ENCODE measurements around the gene SLC25A38. TPM values are rescaled to one million over a fixed set of nuclear protein-coding genes. Genes with fewer than 3 reads are reported as not detected.
A peak's percentile ranks its signal among the peaks of the same experiment; 100 is the strongest.

SLC25A38 gene
- total RNA-seq, 4 donors from 2014 or later = 20.3 to 45.7 (median 36.1) TPM

GRCh38 chr3:39427506-39427905 is 44.3 kb downstream of the SLC25A38 start:
- TF ChIP-seq EP300 (IDR thresholded peaks at IDR 0.05) = no peak
- no peak overlapping the region for H3K27ac ChIP-seq (replicated peaks in 1 of 4)
- H3K9me3 ChIP-seq = no peaks in the 10 kb centered on the region
- 77% methylated on average over 1 of the region's 1 CpG for WGBS
- H3K36me3 ChIP-seq = no peaks in the 10 kb centered on the region
- peaks cover 0 to 11% (median 0%) of the 10 kb centered on the region in 4 donors for H3K27me3 ChIP-seq
- intact Hi-C loops (cut with DNase I) = no loop called here
- H3K4me3 ChIP-seq = no peak overlapping the region
- peaks cover 0 to 4% (median 0%) of the 10 kb centered on the region in 4 donors for H3K4me1 ChIP-seq
- no peak for DNase-seq (ENCODE audit: extremely low spot score)

GRCh38 chr3:39428745-39429201 is 45.6 kb downstream of the SLC25A38 start:
- H3K36me3 ChIP-seq = no peaks in the 10 kb centered on the region
- H3K9me3 ChIP-seq = no peaks in the 10 kb centered on the region
- H3K27ac ChIP-seq (replicated peaks in 1 of 4) = peak overlapping the region in 2 of 4 donors; percentile 30 to 48
- DNase-seq (ENCODE audit: extremely low spot score) = no peak
- 48% methylated on average over 18 of the region's 22 CpGs for WGBS
- TF ChIP-seq, protein P1, sequence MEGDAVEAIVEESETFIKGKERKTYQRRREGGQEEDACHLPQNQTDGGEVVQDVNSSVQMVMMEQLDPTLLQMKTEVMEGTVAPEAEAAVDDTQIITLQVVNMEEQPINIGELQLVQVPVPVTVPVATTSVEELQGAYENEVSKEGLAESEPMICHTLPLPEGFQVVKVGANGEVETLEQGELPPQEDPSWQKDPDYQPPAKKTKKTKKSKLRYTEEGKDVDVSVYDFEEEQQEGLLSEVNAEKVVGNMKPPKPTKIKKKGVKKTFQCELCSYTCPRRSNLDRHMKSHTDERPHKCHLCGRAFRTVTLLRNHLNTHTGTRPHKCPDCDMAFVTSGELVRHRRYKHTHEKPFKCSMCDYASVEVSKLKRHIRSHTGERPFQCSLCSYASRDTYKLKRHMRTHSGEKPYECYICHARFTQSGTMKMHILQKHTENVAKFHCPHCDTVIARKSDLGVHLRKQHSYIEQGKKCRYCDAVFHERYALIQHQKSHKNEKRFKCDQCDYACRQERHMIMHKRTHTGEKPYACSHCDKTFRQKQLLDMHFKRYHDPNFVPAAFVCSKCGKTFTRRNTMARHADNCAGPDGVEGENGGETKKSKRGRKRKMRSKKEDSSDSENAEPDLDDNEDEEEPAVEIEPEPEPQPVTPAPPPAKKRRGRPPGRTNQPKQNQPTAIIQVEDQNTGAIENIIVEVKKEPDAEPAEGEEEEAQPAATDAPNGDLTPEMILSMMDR (IDR thresholded peaks at IDR 0.05) = no peak
- peak in 1 of 2 donors; percentile 11 for TF ChIP-seq POLR2AphosphoS5 (IDR thresholded peaks at IDR 0.05)
- H3K4me3 ChIP-seq = no peak overlapping the region
- H3K4me1 ChIP-seq = peaks cover 0 to 8% (median 6%) of the 10 kb centered on the region in 4 donors
- peaks cover 0 to 11% (median 0%) of the 10 kb centered on the region in 4 donors for H3K27me3 ChIP-seq
- intact Hi-C loops (cut with DNase I) = no loop called here

- H3K27ac ChIP-seq (replicated peaks in 1 of 4) = peak overlapping the region in 1 of 4 donors; percentile 48
- DNase-seq (ENCODE audit: extremely low spot score) = no peak
- no peak overlapping the region for H3K4me3 ChIP-seq
- H3K4me1 ChIP-seq = peaks cover 0 to 8% (median 6%) of the 10 kb centered on the region in 4 donors
- 92% methylated on average over 11 of the region's 11 CpGs for WGBS
- no peaks in the 10 kb centered on the region for H3K36me3 ChIP-seq
- intact Hi-C loops (cut with DNase I) = no loop called here
- no peak for TF ChIP-seq POLR2A (IDR thresholded peaks at IDR 0.05; ENCODE audit: low read depth)
- TF ChIP-seq, protein P1 (IDR thresholded peaks at IDR 0.05) = no peak
- no peak for TF ChIP-seq POLR2AphosphoS5 (IDR thresholded peaks at IDR 0.05)
- no peak for TF ChIP-seq EP300 (IDR thresholded peaks at IDR 0.05)
- peaks cover 0 to 11% (median 0%) of the 10 kb centered on the region in 4 donors for H3K27me3 ChIP-seq
- H3K9me3 ChIP-seq = no peaks in the 10 kb centered on the region
Measured at GRCh38 chr3:39429466-39429865, 46.3 kb downstream of the SLC25A38 start.

GRCh38 chr3:39432342-39432741 is 49.2 kb downstream of the SLC25A38 start:
- peaks cover 0 to 11% (median 0%) of the 10 kb centered on the region in 4 donors for H3K27me3 ChIP-seq
- TF ChIP-seq, protein P1 (IDR thresholded peaks at IDR 0.05) = no peak
- TF ChIP-seq POLR2AphosphoS5 (IDR thresholded peaks at IDR 0.05) = no peak
- TF ChIP-seq EP300 (IDR thresholded peaks at IDR 0.05) = no peak
- TF ChIP-seq POLR2A (IDR thresholded peaks at IDR 0.05; ENCODE audit: low read depth) = no peak
- no peaks in the 10 kb centered on the region for H3K36me3 ChIP-seq
- peaks cover 0 to 8% (median 6%) of the 10 kb centered on the region in 4 donors for H3K4me1 ChIP-seq
- 92% methylated on average over 5 of the region's 5 CpGs for WGBS
- no peak for DNase-seq (ENCODE audit: extremely low spot score)
- no peak overlapping the region for H3K4me3 ChIP-seq
- no peak overlapping the region for H3K27ac ChIP-seq (replicated peaks in 1 of 4)
- H3K9me3 ChIP-seq = no peaks in the 10 kb centered on the region
- intact Hi-C loops (cut with DNase I) = no loop called here

DNA sequence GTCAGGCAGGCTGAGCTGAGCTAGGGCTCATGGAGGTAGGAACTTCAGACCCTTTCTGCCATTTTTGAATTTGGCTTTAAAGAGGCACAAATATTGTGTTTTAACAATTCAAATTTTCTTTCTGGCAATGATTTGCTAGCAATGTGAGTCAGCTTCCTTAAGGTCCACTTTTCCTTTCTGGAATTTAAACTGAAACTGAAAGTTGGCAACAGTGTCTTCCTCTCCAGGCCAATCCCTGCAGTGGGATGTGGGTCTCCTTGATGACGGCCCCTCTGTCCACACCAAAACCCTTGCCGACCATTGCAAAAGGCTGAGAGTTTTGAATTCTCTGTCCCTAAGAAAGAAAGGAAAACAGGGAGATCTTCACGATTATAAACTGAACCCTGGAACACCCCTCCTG is 50.5 kb downstream of the SLC25A38 start:
- H3K4me3 ChIP-seq = no peak overlapping the region
- no peaks in the 10 kb centered on the region for H3K36me3 ChIP-seq
- H3K27me3 ChIP-seq = peaks cover 0 to 11% (median 0%) of the 10 kb centered on the region in 4 donors
- H3K27ac ChIP-seq (replicated peaks in 1 of 4) = peak overlapping the region in 2 of 4 donors; percentile 42 to 45
- H3K9me3 ChIP-seq = no peaks in the 10 kb centered on the region
- no peak for DNase-seq (ENCODE audit: extremely low spot score)
- intact Hi-C loops (cut with DNase I) = no loop called here
- WGBS = 76% methylated on average over 3 of the region's 3 CpGs
- peaks cover 0 to 8% (median 6%) of the 10 kb centered on the region in 4 donors for H3K4me1 ChIP-seq
- no peak for TF ChIP-seq EP300 (IDR thresholded peaks at IDR 0.05)
- TF ChIP-seq, protein P1 (IDR thresholded peaks at IDR 0.05) = no peak
- TF ChIP-seq POLR2AphosphoS5 (IDR thresholded peaks at IDR 0.05) = no peak
- no peak for TF ChIP-seq POLR2A (IDR thresholded peaks at IDR 0.05; ENCODE audit: low read depth)

All from esophagus muscularis mucosa (tissue), 4 donors.